MM.1S (cell line): ENCODE measurements around the gene LZIC.

Source experiments
- DNase-seq: peaks from one replicate; pipeline ENCODE4 v3.0.0-alpha.2; 2015
- H2AFZ ChIP-seq: fragments of 300-600 bp; sonication (generic); 2 replicates; pipeline ENCODE4 v1.6.0; 2016; ENCODE audit warnings: antibody characterized with exemption, low read length
- H3F3A ChIP-seq: fragments of 300-600 bp; sonication (generic); 2 replicates; pipeline ENCODE4 v1.6.1; 2016; ENCODE audit warnings: mild to moderate bottlenecking, antibody characterized with exemption, low read length, moderate library complexity, mixed read lengths; ENCODE audit not compliant: insufficient read depth
- H3K27ac ChIP-seq: fragments of 300-600 bp; sonication (generic); 2 replicates; pipeline ENCODE4 v1.5.1; 2016; ENCODE audit warnings: mild to moderate bottlenecking, low read length
- H3K27me3 ChIP-seq: fragments of 300-600 bp; sonication (generic); replicated peaks from 2 replicates; pipeline ENCODE4 v1.6.0; 2016; ENCODE audit warnings: low read length; ENCODE audit not compliant: insufficient read depth
- H3K36me3 ChIP-seq: fragments of 300-600 bp; sonication (generic); replicated peaks from 2 replicates; pipeline ENCODE4 v1.6.1; 2016; ENCODE audit warnings: mild to moderate bottlenecking, low read length, mixed read lengths; ENCODE audit not compliant: insufficient read depth
- H3K4me1 ChIP-seq: fragments of 300-600 bp; sonication (generic); 2 replicates; pipeline ENCODE4 v1.6.1; 2016; ENCODE audit warnings: low read length, mixed read lengths
- H3K4me2 ChIP-seq: fragments of 300-600 bp; sonication (generic); 2 replicates; pipeline ENCODE4 v1.6.0; 2016; ENCODE audit warnings: low read depth, low read length
- H3K4me3 ChIP-seq: fragments of 300-600 bp; sonication (generic); 2 replicates; pipeline ENCODE4 v1.5.1; 2016; ENCODE audit warnings: low read length, mixed read lengths
- H3K79me2 ChIP-seq: fragments of 300-600 bp; sonication (generic); 2 replicates; pipeline ENCODE4 v1.6.1; 2016; ENCODE audit warnings: mixed run types, low read length, mixed read lengths
- H3K9ac ChIP-seq: fragments of 300-600 bp; sonication (generic); 2 replicates; pipeline ENCODE4 v1.6.1; 2016; ENCODE audit warnings: low read length, mixed read lengths
- H3K9me2 ChIP-seq: fragments of 300-600 bp; sonication (generic); replicated peaks from 2 replicates; pipeline ENCODE4 v1.6.1; 2016; ENCODE audit warnings: mild to moderate bottlenecking, low read length, mixed read lengths; ENCODE audit not compliant: insufficient read depth
- H3K9me3 ChIP-seq: fragments of 300-600 bp; sonication (generic); replicated peaks from 2 replicates; pipeline ENCODE4 v1.6.1; 2016; ENCODE audit warnings: mild to moderate bottlenecking, low read length, mixed read lengths; ENCODE audit not compliant: insufficient read depth
- H4K20me1 ChIP-seq: fragments of 300-600 bp; sonication (generic); 2 replicates; pipeline ENCODE4 v1.6.1; 2016; ENCODE audit warnings: mild to moderate bottlenecking, low read length, moderate library complexity, mixed read lengths; ENCODE audit not compliant: insufficient read depth
- EZH2 ChIP-seq: fragments of 300-600 bp; sonication (generic); optimal IDR thresholded peaks from 2 replicates; pipeline ENCODE3; 2017; ENCODE audit warnings: low read depth, mild to moderate bottlenecking, antibody characterized with exemption, low read length, mixed read lengths
- EZH2phosphoT487 ChIP-seq: fragments of 300-600 bp; sonication (generic); IDR thresholded peaks from 2 replicates; pipeline ENCODE4 v1.6.1; 2018; ENCODE audit warnings: antibody characterized with exemption, low read length
- TF ChIP-seq, protein P1 (sequence below): fragments of 300-600 bp; sonication (generic); IDR thresholded peaks from 2 replicates; pipeline ENCODE4 v1.5.1; 2016; ENCODE audit warnings: antibody characterized with exemption, low read length, mixed read lengths

Gene LZIC

GRCh38 chr1:9901148-9902059 lies 41.8 kb downstream of the LZIC start:
- no peaks in the 10 kb centered on the region for H3K9me3 ChIP-seq
- H2AFZ ChIP-seq, result no peak overlapping the region
- H3K27ac ChIP-seq, result no peak overlapping the region
- no peak overlapping the region for H3K4me3 ChIP-seq
- DNase-seq, result no peak
- TF ChIP-seq, protein P1, sequence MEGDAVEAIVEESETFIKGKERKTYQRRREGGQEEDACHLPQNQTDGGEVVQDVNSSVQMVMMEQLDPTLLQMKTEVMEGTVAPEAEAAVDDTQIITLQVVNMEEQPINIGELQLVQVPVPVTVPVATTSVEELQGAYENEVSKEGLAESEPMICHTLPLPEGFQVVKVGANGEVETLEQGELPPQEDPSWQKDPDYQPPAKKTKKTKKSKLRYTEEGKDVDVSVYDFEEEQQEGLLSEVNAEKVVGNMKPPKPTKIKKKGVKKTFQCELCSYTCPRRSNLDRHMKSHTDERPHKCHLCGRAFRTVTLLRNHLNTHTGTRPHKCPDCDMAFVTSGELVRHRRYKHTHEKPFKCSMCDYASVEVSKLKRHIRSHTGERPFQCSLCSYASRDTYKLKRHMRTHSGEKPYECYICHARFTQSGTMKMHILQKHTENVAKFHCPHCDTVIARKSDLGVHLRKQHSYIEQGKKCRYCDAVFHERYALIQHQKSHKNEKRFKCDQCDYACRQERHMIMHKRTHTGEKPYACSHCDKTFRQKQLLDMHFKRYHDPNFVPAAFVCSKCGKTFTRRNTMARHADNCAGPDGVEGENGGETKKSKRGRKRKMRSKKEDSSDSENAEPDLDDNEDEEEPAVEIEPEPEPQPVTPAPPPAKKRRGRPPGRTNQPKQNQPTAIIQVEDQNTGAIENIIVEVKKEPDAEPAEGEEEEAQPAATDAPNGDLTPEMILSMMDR, result no peak
- TF ChIP-seq EZH2phosphoT487 (no peak), EZH2 (no peak)
- H3K4me1 ChIP-seq, result peaks cover 10% of the 10 kb centered on the region
- no peaks in the 10 kb centered on the region for H3F3A ChIP-seq
- H3K9me2 ChIP-seq, result no peaks in the 10 kb centered on the region
- H4K20me1 ChIP-seq, result no peaks in the 10 kb centered on the region
- no peak overlapping the region for H3K4me2 ChIP-seq
- H3K79me2 ChIP-seq, result no peaks in the 10 kb centered on the region
- no peak overlapping the region for H3K9ac ChIP-seq
- no peaks in the 10 kb centered on the region for H3K36me3 ChIP-seq
- no peaks in the 10 kb centered on the region for H3K27me3 ChIP-seq

GRCh38 chr1:9900142-9901043 lies 42.8 kb downstream of the LZIC start:
- Histone ChIP-seq H3K9me2 (no peaks in the 10 kb centered on the region), H3K4me3 (peak overlapping the region; percentile 25; the same call in 1 of the 2 replicates), H3K36me3 (no peaks in the 10 kb centered on the region), H2AFZ (peak overlapping the region; percentile 38; the same call in 1 of the 2 replicates), H3K4me2 (peak overlapping the region; percentile 66; the same call in 1 of the 2 replicates), H3K79me2 (no peaks in the 10 kb centered on the region), H3K9ac (no peak overlapping the region; the same call in 1 of the 2 replicates), H3K4me1 (peaks cover 10% of the 10 kb centered on the region), H4K20me1 (no peaks in the 10 kb centered on the region), H3F3A (no peaks in the 10 kb centered on the region), H3K27me3 (no peaks in the 10 kb centered on the region), H3K9me3 (no peaks in the 10 kb centered on the region), H3K27ac (no peak overlapping the region)
- no peak for TF ChIP-seq EZH2phosphoT487
- TF ChIP-seq EZH2, result no peak
- TF ChIP-seq, protein P1, result no peak
- DNase-seq, result no peak

DNA sequence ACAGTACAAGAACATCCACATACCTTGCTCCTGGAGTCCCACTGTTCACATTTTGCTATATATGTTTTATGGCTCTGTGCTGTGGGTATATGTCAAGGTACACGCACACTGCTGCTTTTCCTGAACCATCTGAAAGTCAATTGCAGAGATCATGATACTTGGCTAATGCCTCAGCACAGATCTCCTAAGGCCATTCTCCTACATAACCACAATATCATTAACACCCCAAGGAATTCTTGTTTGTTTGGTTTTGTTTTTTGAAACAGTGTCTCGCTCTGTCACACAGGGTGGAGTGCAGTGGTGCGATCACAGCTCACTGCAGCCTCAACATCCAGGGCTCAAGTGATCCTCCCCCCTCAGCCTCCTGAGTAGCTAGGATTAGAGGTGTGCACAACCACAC lies 49.1 kb downstream of the LZIC start:
- Histone ChIP-seq H3K27ac (no peak overlapping the region), H3K9me3 (no peaks in the 10 kb centered on the region)
- TF ChIP-seq EZH2phosphoT487, result no peak
- TF ChIP-seq, protein P1, result no peak
- TF ChIP-seq EZH2, result no peak

More for the DNA sequence above, 49.1 kb downstream of the LZIC start:
- H4K20me1 ChIP-seq, result no peaks in the 10 kb centered on the region
- no peak overlapping the region for H3K4me3 ChIP-seq
- DNase-seq, result no peak
- H3K4me1 ChIP-seq, result no peaks in the 10 kb centered on the region
- no peaks in the 10 kb centered on the region for H3K79me2 ChIP-seq
- H3K4me2 ChIP-seq, result peak overlapping the region; percentile 41
- H3K9me2 ChIP-seq, result no peaks in the 10 kb centered on the region
- H3F3A ChIP-seq, result no peaks in the 10 kb centered on the region
- no peak overlapping the region for H2AFZ ChIP-seq
- H3K36me3 ChIP-seq, result no peaks in the 10 kb centered on the region
- no peaks in the 10 kb centered on the region for H3K27me3 ChIP-seq
- no peak overlapping the region for H3K9ac ChIP-seq
